Neural crest cell (in vitro differentiated cells): ENCODE results near the gene ZPBP2. TPM values are rescaled to one million over a fixed set of nuclear protein-coding genes. Genes with fewer than 3 reads are reported as not detected.
"Not testable (repeated sequence)": the region's sequence is repeated elsewhere in the genome, so short reads cannot be mapped to it uniquely, and the experiment has no call there.

Experiments used
- DNase-seq: peaks from one replicate; pipeline ENCODE4 v3.0.0; 2021; ENCODE audit warnings: low read depth, mixed read lengths, low spot score
- H3K27ac Mint-ChIP-seq: one replicate; pipeline ENCODE4 v1.8.0; 2021; ENCODE audit warnings: mild to moderate bottlenecking, mixed read lengths; ENCODE audit not compliant: unreplicated experiment
- H3K27me3 Mint-ChIP-seq: 2 replicates; pipeline ENCODE4 v1.8.0; 2021; ENCODE audit warnings: low read depth, mild to moderate bottlenecking, mixed read lengths
- H3K36me3 Mint-ChIP-seq: 2 replicates; pipeline ENCODE4 v1.8.0; 2021; ENCODE audit warnings: low read depth, mild to moderate bottlenecking, mixed read lengths
- H3K4me1 Mint-ChIP-seq: 2 replicates; pipeline ENCODE4 v1.8.0; 2021; ENCODE audit warnings: mixed read lengths
- H3K4me3 Mint-ChIP-seq: one replicate; pipeline ENCODE4 v1.8.0; 2021; ENCODE audit warnings: mild to moderate bottlenecking, mixed read lengths
- H3K9me3 Mint-ChIP-seq: 2 replicates; pipeline ENCODE4 v1.8.0; 2021; ENCODE audit warnings: mixed read lengths
- CTCF ChIP-seq: fragments of 200-600 bp; sonication (generic); conservative IDR thresholded peaks from 2 replicates; pipeline ENCODE4 v1.5.0; 2021; ENCODE audit warnings: antibody characterized with exemption, mild to moderate bottlenecking
- total RNA-seq: library from RNA; stranded (reverse); gene quantifications from 2 replicates; pipeline ENCODE4 v1.2.1, GENCODE V29; 2021

ZPBP2 gene
- total RNA-seq, 1 donor from 2014 or later, result not detected

DNA sequence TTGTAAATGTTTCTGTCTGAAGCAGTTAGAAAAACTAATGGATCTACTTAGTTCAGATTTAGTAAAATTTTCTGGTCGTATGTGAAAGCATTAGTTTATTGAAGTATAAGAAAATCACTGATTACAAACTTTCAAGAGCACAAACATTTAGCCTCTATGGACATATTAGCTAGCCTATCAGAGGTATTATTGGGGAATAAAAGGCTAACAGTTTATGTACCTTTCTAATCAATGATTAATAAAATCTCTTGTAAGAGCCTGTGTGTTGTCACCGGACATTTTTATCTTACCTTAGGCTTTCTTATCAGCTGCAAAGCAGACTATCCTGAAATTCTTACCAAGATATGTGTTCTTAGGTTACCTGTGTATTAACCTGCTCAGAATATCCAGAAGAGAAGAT, 21.2 kb downstream of the ZPBP2 start:
- Mint-ChIP-seq H3K9me3 (no peaks in the 10 kb centered on the region), H3K4me3 (no peak overlapping the region), H3K4me1 (no peaks in the 10 kb centered on the region), H3K27me3 (peaks cover 85% of the 10 kb centered on the region), H3K36me3 (no peaks in the 10 kb centered on the region), H3K27ac (no peak overlapping the region)
- DNase-seq, result no peak
- no peak for TF ChIP-seq CTCF

- Mint-ChIP-seq H3K36me3 (no peaks in the 10 kb centered on the region), H3K27me3 (peaks cover 42% of the 10 kb centered on the region), H3K9me3 (no peaks in the 10 kb centered on the region), H3K4me3 (no peak overlapping the region), H3K27ac (no peak overlapping the region), H3K4me1 (no peaks in the 10 kb centered on the region)
- DNase-seq, result no peak
- no peak for TF ChIP-seq CTCF
Observed at GRCh38 chr17:39894681-39895376, 26.8 kb downstream of the ZPBP2 start.

DNA sequence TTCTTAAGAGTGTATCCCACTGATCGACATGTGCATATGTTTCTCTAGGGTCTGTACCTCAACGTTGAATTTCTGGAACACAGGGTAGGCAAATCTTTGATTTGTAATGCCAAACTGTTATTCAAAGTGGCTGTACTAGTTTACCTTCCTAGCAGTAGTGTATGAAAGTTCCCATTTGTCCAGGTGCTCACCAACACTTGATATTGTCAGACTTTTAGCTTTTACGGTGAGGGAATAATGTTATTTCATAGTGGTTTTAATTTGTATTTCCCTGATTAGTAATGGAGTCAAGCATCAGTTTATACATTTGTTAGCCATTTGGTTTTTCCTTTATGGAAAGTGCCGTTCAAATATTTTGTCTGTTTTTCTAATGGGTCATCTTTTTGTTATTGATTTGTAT, 30.1 kb downstream of the ZPBP2 start:
- H3K4me1 Mint-ChIP-seq, result no peaks in the 10 kb centered on the region
- DNase-seq, result no peak
- H3K27ac Mint-ChIP-seq, result no peak overlapping the region
- TF ChIP-seq CTCF, result no peak
- no peak overlapping the region for H3K4me3 Mint-ChIP-seq
- no peaks in the 10 kb centered on the region for H3K36me3 Mint-ChIP-seq
- no peaks in the 10 kb centered on the region for H3K9me3 Mint-ChIP-seq
- peaks cover 13% of the 10 kb centered on the region for H3K27me3 Mint-ChIP-seq

- H3K4me3 Mint-ChIP-seq, result no peak overlapping the region
- H3K4me1 Mint-ChIP-seq, result no peaks in the 10 kb centered on the region
- H3K36me3 Mint-ChIP-seq, result no peaks in the 10 kb centered on the region
- no peak for DNase-seq
- H3K27ac Mint-ChIP-seq, result no peak overlapping the region
- H3K9me3 Mint-ChIP-seq, result no peaks in the 10 kb centered on the region
- TF ChIP-seq CTCF, result no peak
- H3K27me3 Mint-ChIP-seq, result peaks cover 6% of the 10 kb centered on the region
Observed at GRCh38 chr17:39899215-39899614, 31.2 kb downstream of the ZPBP2 start.

GRCh38 chr17:39902027-39902426, 34.0 kb downstream of the ZPBP2 start:
- H3K27ac Mint-ChIP-seq, DNase-seq: not testable (repeated sequence)

DNA sequence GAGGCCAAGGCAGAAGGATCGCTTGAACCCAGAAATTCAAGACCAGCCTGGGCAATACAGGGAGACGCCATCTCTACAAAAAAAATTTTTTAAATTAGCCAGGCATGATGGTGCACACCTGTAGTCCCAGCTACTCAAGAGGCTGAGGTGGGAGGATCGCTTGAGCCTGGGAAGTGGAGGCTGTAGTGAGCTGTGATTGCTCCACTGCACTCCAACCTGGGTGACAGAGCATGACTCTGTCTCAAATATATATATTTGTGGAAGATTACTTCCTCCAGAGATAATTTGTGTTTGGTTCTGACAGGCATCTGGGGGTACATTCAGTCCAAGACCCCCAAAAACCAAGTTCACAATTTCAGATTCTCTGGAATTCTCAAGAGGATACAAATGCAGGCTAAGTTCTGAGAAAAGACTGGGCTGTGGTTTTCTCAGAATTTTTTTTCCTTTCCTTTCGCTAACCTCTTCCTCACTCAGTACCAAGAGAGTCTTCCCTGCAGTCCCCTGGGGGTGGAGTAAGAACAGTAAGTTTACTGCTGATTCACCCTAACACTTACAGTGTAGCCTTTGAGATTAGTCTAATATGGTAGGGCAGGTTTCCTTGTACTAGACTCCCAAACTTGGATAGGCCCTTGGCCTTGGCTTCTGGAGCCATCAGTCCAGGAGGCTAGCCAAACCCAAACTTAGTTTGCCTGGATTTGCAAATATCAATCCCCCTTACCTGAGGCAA, 35.3 kb downstream of the ZPBP2 start:
- DNase-seq, result no peak
- H3K36me3 Mint-ChIP-seq, result no peaks in the 10 kb centered on the region
- no peak overlapping the region for H3K27ac Mint-ChIP-seq
- H3K4me1 Mint-ChIP-seq, result no peaks in the 10 kb centered on the region
- H3K9me3 Mint-ChIP-seq, result no peaks in the 10 kb centered on the region
- TF ChIP-seq CTCF, result no peak
- no peaks in the 10 kb centered on the region for H3K27me3 Mint-ChIP-seq
- no peak overlapping the region for H3K4me3 Mint-ChIP-seq

More at GRCh38 chr17:39902027-39902426, 34.0 kb downstream of the ZPBP2 start:
- H3K4me1 Mint-ChIP-seq, H3K27me3 Mint-ChIP-seq, H3K9me3 Mint-ChIP-seq, H3K36me3 Mint-ChIP-seq, H3K4me3 Mint-ChIP-seq: not testable (repeated sequence)
